AG10803 (cell line): Measurements from ENCODE around the gene CDYL.

Source experiments
- DNase-seq: peaks from one replicate; pipeline ENCODE4 v3.0.0; 2010; ENCODE audit warnings: low read depth
- H3K4me3 ChIP-seq: 2 replicates; pipeline ENCODE4 v1.5.1; 2011; ENCODE audit warnings: mild to moderate bottlenecking, low read length, control low read depth
- CTCF ChIP-seq: conservative IDR thresholded peaks from 2 replicates; pipeline ENCODE4 v1.5.1; 2011; ENCODE audit warnings: mild to moderate bottlenecking, low read length, control low read depth, inconsistent platforms

Gene CDYL

GRCh38 chr6:4940416-4940815 lies 164.2 kb downstream of the CDYL start:
- no peak for DNase-seq
- no peak for TF ChIP-seq CTCF

GRCh38 chr6:4941782-4942672 lies 165.8 kb downstream of the CDYL start:
- no peak for TF ChIP-seq CTCF
- H3K4me3 ChIP-seq, result no peak overlapping the region
- DNase-seq, result peak; percentile 97

More at GRCh38 chr6:4940416-4940815, 164.2 kb downstream of the CDYL start:
- no peak overlapping the region for H3K4me3 ChIP-seq

- no peak for TF ChIP-seq CTCF
- DNase-seq, result no peak
- no peak overlapping the region for H3K4me3 ChIP-seq
Observed at GRCh38 chr6:4942673-4943009, 166.4 kb downstream of the CDYL start.

GRCh38 chr6:4943716-4944115 lies 167.5 kb downstream of the CDYL start:
- no peak overlapping the region for H3K4me3 ChIP-seq
- TF ChIP-seq CTCF, result no peak
- no peak for DNase-seq

GRCh38 chr6:4944325-4944724 lies 168.1 kb downstream of the CDYL start:
- no peak for TF ChIP-seq CTCF
- H3K4me3 ChIP-seq, result no peak overlapping the region
- no peak for DNase-seq

GRCh38 chr6:4946521-4946920 lies 170.3 kb downstream of the CDYL start:
- no peak for TF ChIP-seq CTCF
- no peak overlapping the region for H3K4me3 ChIP-seq
- no peak for DNase-seq

- no peak overlapping the region for H3K4me3 ChIP-seq
- TF ChIP-seq CTCF, result no peak
- no peak for DNase-seq
Observed at GRCh38 chr6:4947716-4948115, 171.5 kb downstream of the CDYL start.
